GM12878 (cell line): Measurements from ENCODE around the gene ZNF582. TPM values are rescaled to one million over a fixed set of nuclear protein-coding genes. Genes with fewer than 3 reads are reported as not detected.

ENCODE experiments used
- ATAC-seq: fragments of 200-7000 bp; cut with Tn5 transposase; 3 replicates; pipeline ENCODE4 v1.9.1; 2020; ENCODE audit warnings: mild to moderate bottlenecking, moderate library complexity
- BruUV-seq: library from RNA; stranded (reverse); fragments of 400-500 nt; replicated peaks from 2 replicates; lab custom pipeline; 2021; lab: Mats Ljungman, UMichigan
- CTCF ChIA-PET: fragments of 300-600 bp; sonication (Branson Sonifier 250); formaldehyde crosslinking; extraction: SDS; loops from one replicate; lab custom pipeline; 2021; ENCODE audit warnings: inconsistent platforms; lab: Yijun Ruan, JAX
- POLR2A ChIA-PET: fragments of 350-600 bp; formaldehyde crosslinking; extraction: SDS; loops from one replicate; lab custom pipeline; 2021; ENCODE audit warnings: inconsistent platforms; lab: Charles Lee
- RAD21 ChIA-PET: fragments of 300-600 bp; sonication (Branson Sonifier 250); formaldehyde crosslinking; loops from one replicate; lab custom pipeline; 2023; ENCODE audit warnings: antibody characterized with exemption; ENCODE audit not compliant: unreplicated experiment; lab: Charles Lee
- SMC1A ChIA-PET: fragments of 300-600 bp; sonication (Branson Sonifier 250); formaldehyde crosslinking; loops from one replicate; lab custom pipeline; 2023; ENCODE audit not compliant: unreplicated experiment, uncharacterized antibody; lab: Charles Lee
- DNase-seq: peaks from one replicate; pipeline ENCODE4 v3.0.0-alpha.2; 2011; ENCODE audit warnings: low read depth, low spot score
- FAIRE-seq: peaks from 3 replicates; lab custom pipeline; 2011; peaks lifted over from hg19 to GRCh38; lab: Jason Lieb, UNC
- H2AFZ ChIP-seq: 2 replicates; pipeline ENCODE4 v1.6.0; 2011; ENCODE audit warnings: low read depth, low read length, control low read depth; ENCODE audit not compliant: control insufficient read depth
- H3K27ac ChIP-seq: 2 replicates; pipeline ENCODE4 v1.5.1; 2011; ENCODE audit warnings: control low read depth; ENCODE audit not compliant: control insufficient read depth, insufficient read depth
- H3K27me3 ChIP-seq, 2 experiments: replicated peaks in 1 of 2; 2 replicates each; pipeline versions ENCODE4 v1.6.0 to v1.6.1; 2011; ENCODE audit warnings: low read length in 1 of 2; ENCODE audit not compliant: control insufficient read depth in 2 of 2, insufficient read depth in 2 of 2
- H3K36me3 ChIP-seq, 2 experiments: 2 replicates each; pipeline ENCODE4 v1.5.1; 2011; ENCODE audit warnings: low read length in 1 of 2; ENCODE audit not compliant: control insufficient read depth in 2 of 2, insufficient read depth in 2 of 2
- H3K4me1 ChIP-seq: 2 replicates; pipeline ENCODE4 v1.6.1; 2011; ENCODE audit warnings: mild to moderate bottlenecking, low read length, moderate library complexity, mixed read lengths; ENCODE audit not compliant: control insufficient read depth, insufficient read depth
- H3K4me2 ChIP-seq: 2 replicates; pipeline ENCODE4 v1.6.0; 2011; ENCODE audit warnings: control low read depth; ENCODE audit not compliant: control insufficient read depth, insufficient read depth
- H3K4me3 ChIP-seq: fragments of 200-600 bp; sonication (generic); 2 replicates; pipeline ENCODE4 v1.5.1; 2016
- H3K79me2 ChIP-seq: 2 replicates; pipeline ENCODE4 v1.6.0; 2011; ENCODE audit warnings: low read length; ENCODE audit not compliant: control insufficient read depth, insufficient read depth
- H3K9ac ChIP-seq: 2 replicates; pipeline ENCODE4 v1.8.0; 2011; ENCODE audit warnings: low read length, control low read depth, mixed read lengths; ENCODE audit not compliant: control insufficient read depth, insufficient read depth
- H3K9me3 ChIP-seq: replicated peaks from 3 replicates; pipeline ENCODE4 v1.5.1; 2011; ENCODE audit warnings: mild to moderate bottlenecking, low read length; ENCODE audit not compliant: control insufficient read depth, insufficient read depth
- H4K20me1 ChIP-seq: 2 replicates; pipeline ENCODE4 v1.6.0; 2011; ENCODE audit not compliant: control insufficient read depth, insufficient read depth
- ASH2L ChIP-seq: fragments of 300-600, 200-600 bp; sonication (generic); IDR thresholded peaks from 2 replicates; pipeline ENCODE4 v1.6.1; 2017; ENCODE audit warnings: low read depth, mild to moderate bottlenecking, borderline replicate concordance
- EED ChIP-seq: sonication (generic); IDR thresholded peaks from 2 replicates; pipeline ENCODE4 v1.6.1; 2016; ENCODE audit warnings: antibody characterized with exemption, low read depth
- MAX ChIP-seq: IDR thresholded peaks from 2 replicates; pipeline ENCODE4 v1.6.1; 2012; ENCODE audit warnings: low read depth, low read length, improper control_type of control experiment
- MTA3 ChIP-seq: IDR thresholded peaks from 2 replicates; pipeline ENCODE4 v1.6.1; 2012; ENCODE audit warnings: low read length, inconsistent platforms, borderline replicate concordance
- NR2F1 ChIP-seq: fragments of 450-650 bp; conservative IDR thresholded peaks from 2 replicates; pipeline ENCODE4 v1.6.1; 2017; ENCODE audit warnings: mild to moderate bottlenecking
- POU2F2 ChIP-seq: IDR thresholded peaks from 3 replicates; pipeline ENCODE4 v1.6.1; 2011; ENCODE audit warnings: low read depth, mild to moderate bottlenecking, low read length, borderline replicate concordance
- RUNX3 ChIP-seq: IDR thresholded peaks from 2 replicates; pipeline ENCODE4 v1.6.1; 2012; ENCODE audit warnings: low read length, inconsistent platforms
- TAF1 ChIP-seq: IDR thresholded peaks from 2 replicates; pipeline ENCODE4 v1.6.1; 2011; ENCODE audit warnings: mild to moderate bottlenecking, low read depth, low read length, borderline replicate concordance
- TCF3 ChIP-seq: IDR thresholded peaks from 2 replicates; pipeline ENCODE4 v1.6.1; 2012; ENCODE audit warnings: low read depth, mild to moderate bottlenecking, low read length, borderline replicate concordance; ENCODE audit not compliant: insufficient read depth
- ZBED1 ChIP-seq: IDR thresholded peaks from 2 replicates; pipeline ENCODE4 v1.6.1; 2016; ENCODE audit warnings: borderline replicate concordance
- ZSCAN29 ChIP-seq: fragments of 450-650 bp; IDR thresholded peaks from 2 replicates; pipeline ENCODE4 v1.6.1; 2017; ENCODE audit warnings: mild to moderate bottlenecking, moderate library complexity
- WGBS: methylation state at CpG from one replicate; pipeline ENCODE4 v1.1.6; 2016; ENCODE audit warnings: low lambda C conversion rate; ENCODE audit not compliant: insufficient replicate concordance, insufficient coverage; ENCODE audit errors: missing lambda C conversion rate; 5-methylcytosine and 5-hydroxymethylcytosine counted together
- in situ Hi-C: fragments of 300-500 bp; cut with MboI; formaldehyde crosslinking; loops from 9 replicates; pipeline ENCODE4 v1.14.3; 2018; ENCODE audit warnings: mixed read lengths
- intact Hi-C: fragments of 100-400 bp; cut with micrococcal nuclease; formaldehyde crosslinking; loops from one replicate; pipeline ENCODE4 v1.14.2; 2022; ENCODE audit not compliant: unreplicated experiment
- polyA plus RNA-seq, 11 experiments: library from polyadenylated mRNA; depleted of rRNA in 4 of 11; unstranded in 6 of 11; stranded (reverse) in 5 of 11; fragments of >200 nt; fragmentation: Nextera tagmentation in 4 of 11; fragmentation: Illumina TruSeq in 1 of 11; extraction: Ambion mirVana in 4 of 11; extraction: Trizol in 1 of 11; gene quantifications; 1 replicate in 1 of 11; 2 replicates in 10 of 11; pipeline versions ENCODE4 v1.2.1 to v1.2.3, GENCODE V29; 2011 to 2016; ENCODE audit warnings: inconsistent platforms in 2 of 11, missing spikeins in 2 of 11, low read depth in 1 of 11
- total RNA-seq, 4 experiments: library from RNA; depleted of rRNA in 3 of 4; stranded (reverse); fragments of >200 nt in 3 of 4; fragmentation: Illumina TruSeq in 1 of 4; extraction: Trizol in 1 of 4; gene quantifications; 2 replicates each; pipeline versions ENCODE4 v1.2.1 to v1.2.3, GENCODE V29; 2013 to 2021

Gene ZNF582
- total and polyA plus RNA-seq, 10 of the 15 experiments (the other 5 are each of a cell fraction or from before 2014, with no cell fraction given) = 0.37 to 1.4 (median 0.85) TPM; not detected in 1

DNA sequence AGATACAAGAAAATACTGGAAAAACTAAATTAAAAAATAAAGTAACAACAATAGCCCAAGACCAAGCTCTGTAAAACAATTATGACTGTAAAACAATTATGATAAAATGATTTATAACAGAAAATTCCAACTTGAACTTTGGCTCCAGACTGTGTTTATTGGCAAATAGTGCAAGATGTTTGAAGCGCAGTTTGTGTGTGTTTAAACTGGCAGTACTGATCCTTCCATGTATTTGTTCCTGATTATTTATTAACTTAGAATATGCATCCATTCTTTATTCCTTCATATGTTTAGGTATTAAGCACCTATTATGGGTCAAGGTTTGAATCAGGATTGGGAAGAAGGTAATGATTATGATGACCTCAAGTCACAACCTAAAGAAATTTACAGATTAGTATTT, 37.8 kb downstream of the ZNF582 start:
- Histone ChIP-seq H3K4me3 (no peak overlapping the region), H3K79me2 (no peaks in the 10 kb centered on the region), H3K9me3 (no peaks in the 10 kb centered on the region; the same call in 2 of the 3 replicates), H3K9ac (no peak overlapping the region), H4K20me1 (no peaks in the 10 kb centered on the region), H3K27me3 (no peaks in the 10 kb centered on the region), H3K27ac (no peak overlapping the region), H3K4me1 (no peaks in the 10 kb centered on the region), H3K36me3 (no peaks in the 10 kb centered on the region), H2AFZ (no peak overlapping the region), H3K4me2 (no peak overlapping the region)
- TF ChIP-seq ZBED1 = no peak
- BruUV-seq = no TSS peak
- no peak for FAIRE-seq
- POLR2A ChIA-PET = interaction anchor here (1.3 kb wide), 1 partner anchor 9 kb away, joined by 3 read pairs; no protein-coding TSS in a partner anchor
- intact Hi-C loops (no loop called here), in situ Hi-C loops (no loop called here)
- ATAC-seq = no peak
- SMC1A ChIA-PET = no interaction called here
- CTCF ChIA-PET = no interaction called here
- no peak for DNase-seq
- WGBS = 47% methylated on average over 1 of the region's 1 CpG
- RAD21 ChIA-PET = no interaction called here

GRCh38 chr19:56351208-56351607, 42.1 kb downstream of the ZNF582 start:
- in situ Hi-C loops = no loop called here
- no peak for FAIRE-seq
- intact Hi-C loops = no loop called here
- ChIA-PET CTCF (interaction anchor here (1.2 to 1.7 kb wide), 2 partner anchors 18 to 98 kb away, joined by 3 to 9 read pairs; no protein-coding TSS in a partner anchor), SMC1A (no interaction called here), RAD21 (no interaction called here), POLR2A (no interaction called here)
- DNase-seq = no peak
- no peaks in the 10 kb centered on the region for H3K36me3 ChIP-seq
- no peak overlapping the region for H3K4me3 ChIP-seq
- WGBS = 59% methylated on average over 6 of the region's 6 CpGs
- H3K4me1 ChIP-seq = no peaks in the 10 kb centered on the region
- ATAC-seq = no peak
- H4K20me1 ChIP-seq = no peaks in the 10 kb centered on the region
- no peak for TF ChIP-seq MAX
- no peak for TF ChIP-seq MTA3
- no peak for TF ChIP-seq NR2F1
- TF ChIP-seq TAF1 = no peak
- no peak for TF ChIP-seq TCF3
- no peak for TF ChIP-seq RUNX3
- no peak for TF ChIP-seq ASH2L
- TF ChIP-seq POU2F2 = no peak
- no peak for TF ChIP-seq EED
- no peak for TF ChIP-seq ZSCAN29
- H2AFZ ChIP-seq = no peak overlapping the region
- no peak overlapping the region for H3K4me2 ChIP-seq
- no TSS peak for BruUV-seq
- H3K27me3 ChIP-seq = no peaks in the 10 kb centered on the region
- no peak overlapping the region for H3K9ac ChIP-seq
- no peaks in the 10 kb centered on the region for H3K79me2 ChIP-seq
- no peaks in the 10 kb centered on the region for H3K9me3 ChIP-seq
- no peak overlapping the region for H3K27ac ChIP-seq
